HG02981 (cell line): Measurements from ENCODE around the gene MVK.

Source experiments
- ATAC-seq: cut with Tn5 transposase; IDR thresholded peaks from one replicate; pipeline ENCODE4 v1.9.1; 2021; ENCODE audit warnings: mild to moderate bottlenecking, moderate library complexity; ENCODE audit not compliant: unreplicated experiment

The MVK gene

DNA sequence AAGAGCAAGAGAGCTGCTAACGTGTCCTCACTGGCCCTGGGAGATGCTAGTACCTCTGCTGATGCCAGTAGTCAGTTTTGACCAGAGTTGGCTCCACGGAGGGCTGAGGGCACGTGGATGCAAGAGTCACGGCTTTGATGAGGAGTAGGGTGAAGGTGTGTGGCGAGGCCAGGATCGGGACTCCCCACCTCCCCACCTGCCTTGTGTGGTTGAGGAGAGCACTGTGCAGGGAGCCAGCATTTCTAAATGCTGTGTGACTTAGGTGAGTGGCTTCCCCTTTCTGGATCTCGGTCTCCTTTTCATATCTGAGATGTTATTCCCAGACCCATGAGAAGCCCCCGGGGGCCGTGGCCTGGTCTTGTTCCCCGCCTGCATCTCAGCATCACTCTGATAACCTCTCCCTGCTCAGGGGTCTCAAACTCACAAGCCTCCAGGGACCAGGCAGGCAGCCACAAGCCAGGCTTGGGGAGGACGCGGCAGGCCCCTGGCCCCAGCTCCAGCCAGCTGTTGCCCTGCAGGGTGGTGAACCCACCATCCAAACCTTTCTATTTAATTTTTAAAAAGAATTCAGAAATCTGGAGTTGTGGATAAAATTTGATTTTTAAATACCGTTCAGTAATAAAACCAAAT lies 32.1 kb downstream of the MVK start:
- ATAC-seq, result no peak

DNA sequence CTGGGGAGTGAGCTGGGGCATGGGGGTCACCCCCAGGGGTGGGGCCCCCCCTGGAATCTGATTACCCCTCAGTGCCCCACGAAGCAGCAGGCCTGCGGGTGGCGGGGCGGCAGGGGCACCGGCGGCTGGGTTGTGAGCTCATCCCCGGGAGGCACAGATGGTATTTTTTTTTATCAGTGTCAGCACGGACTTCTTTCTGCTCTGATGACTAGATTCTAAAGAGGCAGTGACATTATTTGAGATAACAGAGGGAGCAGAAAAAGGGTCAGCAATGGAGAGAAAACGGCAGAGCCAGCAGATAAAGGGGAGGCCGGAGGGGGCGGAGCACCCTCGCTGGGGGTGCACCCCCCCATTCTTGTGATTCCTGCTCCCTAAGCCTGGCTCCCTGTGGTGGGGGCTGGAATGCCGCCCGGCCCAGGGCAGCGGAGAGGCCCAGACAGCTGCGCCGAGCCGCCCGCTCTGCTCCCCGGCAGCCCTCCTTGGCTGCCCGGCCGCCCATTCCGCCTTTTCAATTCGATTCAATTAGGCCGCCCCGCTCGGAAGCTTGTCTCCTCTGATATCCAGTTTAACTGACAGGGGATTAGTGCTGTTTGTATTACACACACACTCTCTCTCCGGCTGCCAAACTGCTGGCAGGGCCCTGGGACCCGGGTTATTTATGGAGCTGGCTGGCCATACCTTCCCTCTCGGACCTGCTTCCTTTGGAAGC lies 32.9 kb downstream of the MVK start:
- no peak for ATAC-seq

DNA sequence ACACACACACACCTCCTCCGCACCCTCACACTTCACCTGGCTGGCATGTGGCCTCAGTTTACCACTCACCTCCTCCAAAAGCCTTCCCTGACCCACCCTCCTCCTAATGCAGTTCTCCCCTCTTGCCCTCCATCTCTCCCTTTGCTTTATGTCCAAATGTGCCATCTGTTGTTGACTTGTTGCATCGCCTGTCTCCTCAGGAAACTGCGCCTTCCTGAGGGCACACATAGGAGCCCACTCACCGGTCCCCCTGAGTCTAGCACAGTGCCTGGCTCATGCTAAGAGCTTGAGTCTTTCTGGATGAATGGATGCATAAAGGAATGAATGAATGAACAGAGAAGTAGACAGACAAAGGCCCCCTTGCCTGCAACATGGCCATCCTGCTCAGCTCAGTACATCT lies 34.0 kb downstream of the MVK start:
- ATAC-seq, result no peak

DNA sequence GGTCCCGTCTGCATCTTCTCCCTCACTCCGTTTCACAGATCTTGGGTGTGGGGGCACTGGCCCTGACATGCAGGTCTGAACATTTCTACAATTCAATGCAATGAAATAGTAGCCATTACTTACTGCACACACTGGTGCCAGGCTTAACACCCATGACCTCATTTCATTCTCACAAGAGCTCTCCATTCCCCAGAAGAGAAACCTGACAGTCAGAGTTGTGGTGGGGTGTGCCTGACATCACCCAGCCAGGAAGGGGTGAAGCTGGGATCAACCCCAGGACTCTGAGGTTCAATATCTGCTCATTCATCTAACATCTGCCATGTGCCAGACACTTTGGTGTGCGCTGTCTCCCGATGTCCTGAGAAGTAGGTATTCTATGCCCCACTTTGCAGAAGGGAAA lies 34.7 kb downstream of the MVK start:
- no peak for ATAC-seq

DNA sequence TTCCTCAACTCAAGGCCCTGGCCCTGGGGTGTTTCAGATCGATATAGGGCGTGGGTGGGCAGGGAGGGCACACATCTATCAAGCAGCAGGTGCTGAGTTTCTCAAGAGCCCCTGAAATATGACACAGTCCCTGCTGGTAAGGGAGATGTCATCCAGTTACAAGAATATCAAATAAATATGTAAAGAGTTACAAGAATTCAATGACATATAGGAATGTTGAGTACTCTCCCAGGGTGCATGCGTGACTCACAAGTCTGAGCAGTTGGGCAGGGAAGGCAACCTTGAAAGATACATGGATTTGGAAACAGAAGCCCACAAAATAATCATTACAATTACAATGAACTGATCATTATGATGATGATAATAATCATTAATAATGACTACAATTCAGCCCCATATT lies 35.2 kb downstream of the MVK start:
- no peak for ATAC-seq

DNA sequence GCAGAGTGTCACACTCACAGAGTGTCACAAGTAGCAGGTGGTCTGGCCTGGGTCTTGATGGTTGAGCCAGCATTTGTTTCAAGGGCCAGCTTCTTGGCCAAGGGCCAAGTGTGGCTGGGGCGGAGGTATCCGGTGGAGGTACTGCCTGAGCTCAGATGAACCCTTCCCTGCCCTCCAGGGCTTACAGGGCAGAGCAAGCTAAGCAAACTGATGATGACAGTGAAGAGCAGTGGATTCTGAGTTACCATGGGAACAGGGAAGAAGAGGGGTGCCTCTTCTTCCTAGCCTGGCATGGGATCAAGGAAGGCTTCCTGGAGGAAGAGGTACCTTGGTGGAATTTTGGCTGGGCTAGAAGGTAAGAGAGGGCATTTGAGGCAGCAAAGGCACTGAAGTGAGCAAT lies 35.7 kb downstream of the MVK start:
- ATAC-seq, result no peak

DNA sequence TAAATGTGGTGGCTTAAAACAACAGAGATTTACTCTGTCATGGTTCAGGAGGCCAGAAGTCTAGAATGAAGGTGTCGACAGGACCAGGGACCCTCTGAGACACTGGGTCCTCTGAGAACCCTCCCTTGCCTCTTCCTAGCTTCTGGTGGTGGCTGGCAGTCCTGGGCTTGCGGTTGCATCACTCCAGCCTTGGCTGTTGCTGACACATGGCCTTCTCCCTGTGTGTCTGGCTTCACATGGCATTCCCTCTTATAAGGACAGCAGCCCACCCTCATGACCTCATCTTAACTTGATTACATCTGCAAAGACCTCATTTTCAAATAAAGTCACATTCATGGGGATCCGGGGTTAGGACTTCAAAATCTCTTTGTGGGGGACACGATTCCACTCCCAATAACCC lies 36.9 kb downstream of the MVK start:
- ATAC-seq, result no peak

DNA sequence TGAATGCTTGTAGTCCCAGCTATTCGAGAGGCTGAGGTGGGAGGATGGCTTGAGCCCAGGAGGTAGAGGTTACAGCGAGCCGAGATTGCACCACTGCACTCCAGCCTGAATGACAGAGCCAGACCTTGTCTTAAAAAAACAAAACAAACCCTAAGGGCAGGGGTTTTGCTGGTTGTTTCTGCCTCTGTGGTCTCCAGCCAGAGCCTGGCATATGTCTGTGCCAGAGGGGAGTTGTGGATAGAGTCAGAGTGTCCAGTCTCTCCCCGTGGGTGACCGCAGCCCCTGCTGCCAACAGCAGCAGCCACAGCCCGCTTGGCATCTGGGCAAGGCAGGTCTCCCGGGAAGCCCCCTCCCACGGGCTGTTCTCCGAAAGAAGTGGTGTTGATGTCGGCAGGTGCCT lies 37.6 kb downstream of the MVK start:
- ATAC-seq, result no peak

DNA sequence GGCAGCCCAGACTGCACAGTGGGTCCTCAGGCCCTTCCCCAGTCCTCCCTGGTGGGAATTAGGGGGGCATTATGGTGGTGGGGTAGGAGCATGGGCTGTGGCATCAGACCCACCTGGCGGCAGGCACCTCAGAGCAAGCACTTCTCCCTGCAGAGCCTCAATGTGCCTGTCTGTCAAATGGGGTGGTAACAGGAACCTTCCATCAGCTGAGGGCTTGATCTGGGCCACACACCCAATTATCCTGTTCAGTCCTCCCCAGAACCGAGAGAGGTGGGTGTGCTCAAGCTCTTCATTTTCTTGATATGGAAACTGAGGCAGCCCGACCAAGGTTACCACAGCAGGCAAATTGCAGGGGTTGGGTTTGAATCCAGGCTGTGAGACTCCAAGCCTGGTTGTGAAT lies 38.4 kb downstream of the MVK start:
- ATAC-seq, result no peak

DNA sequence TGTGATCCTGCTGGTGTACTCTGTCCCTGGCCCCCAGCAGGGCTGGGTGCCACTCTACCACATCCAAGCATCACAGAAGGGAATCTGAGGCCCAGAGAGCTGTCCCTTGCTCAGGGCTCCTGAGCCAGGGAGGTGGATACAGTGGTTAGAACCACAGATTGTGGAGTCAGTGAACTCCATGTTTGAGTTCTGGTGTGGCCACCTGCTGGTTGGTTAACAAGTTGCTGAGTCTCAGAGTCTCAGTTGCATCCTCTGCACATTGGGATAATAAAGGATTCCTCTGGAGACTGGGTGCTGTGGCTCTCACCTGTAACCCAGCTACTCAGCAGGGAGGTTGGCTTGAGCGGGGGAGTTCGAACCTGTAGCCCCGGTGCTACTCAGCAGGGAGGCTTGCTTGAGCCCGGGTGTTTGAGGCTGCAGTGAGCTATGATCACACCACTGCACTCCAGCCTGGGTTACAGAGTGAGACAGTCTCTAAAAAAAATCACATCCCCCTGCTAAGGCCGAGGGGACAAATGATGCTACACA lies 39.4 kb downstream of the MVK start:
- ATAC-seq, result no peak

DNA sequence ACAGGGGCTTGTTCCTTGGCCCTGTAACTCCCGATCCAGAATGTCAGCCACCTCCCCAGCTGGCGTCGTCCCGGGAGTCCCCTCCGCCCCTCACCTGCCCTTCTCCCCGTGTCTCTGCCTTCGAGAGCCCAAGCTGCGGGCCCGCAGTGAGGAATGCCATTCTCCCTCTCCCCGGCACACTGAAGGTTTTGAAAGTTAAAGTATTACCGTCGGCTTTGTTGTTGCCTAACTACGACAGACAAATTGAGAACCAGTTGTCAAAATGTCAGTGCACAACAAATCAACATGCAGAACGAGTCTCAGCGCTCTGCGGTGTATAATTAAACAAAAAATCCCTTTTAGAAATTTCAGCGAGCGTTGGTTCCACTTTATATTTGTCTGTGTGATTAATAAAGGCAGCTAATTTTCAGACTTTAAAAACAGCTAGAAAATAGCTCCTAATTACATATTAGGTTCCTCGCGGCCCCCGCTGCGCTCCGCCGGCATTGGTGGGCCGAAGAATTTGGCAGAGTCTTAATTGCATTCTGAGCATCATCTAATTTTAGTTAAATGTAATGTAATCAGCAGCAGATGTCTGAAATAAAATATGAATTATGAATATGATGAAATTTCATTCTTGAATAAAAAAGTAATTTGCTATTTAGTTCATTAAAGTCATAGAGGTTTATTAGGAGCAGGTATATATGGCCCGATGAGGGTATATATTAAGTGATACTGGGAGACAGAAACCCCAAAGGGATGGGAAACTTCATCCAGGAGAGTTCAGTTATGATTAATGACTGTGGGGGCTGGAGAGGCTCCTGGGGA lies 40.3 kb downstream of the MVK start:
- ATAC-seq, result no peak

DNA sequence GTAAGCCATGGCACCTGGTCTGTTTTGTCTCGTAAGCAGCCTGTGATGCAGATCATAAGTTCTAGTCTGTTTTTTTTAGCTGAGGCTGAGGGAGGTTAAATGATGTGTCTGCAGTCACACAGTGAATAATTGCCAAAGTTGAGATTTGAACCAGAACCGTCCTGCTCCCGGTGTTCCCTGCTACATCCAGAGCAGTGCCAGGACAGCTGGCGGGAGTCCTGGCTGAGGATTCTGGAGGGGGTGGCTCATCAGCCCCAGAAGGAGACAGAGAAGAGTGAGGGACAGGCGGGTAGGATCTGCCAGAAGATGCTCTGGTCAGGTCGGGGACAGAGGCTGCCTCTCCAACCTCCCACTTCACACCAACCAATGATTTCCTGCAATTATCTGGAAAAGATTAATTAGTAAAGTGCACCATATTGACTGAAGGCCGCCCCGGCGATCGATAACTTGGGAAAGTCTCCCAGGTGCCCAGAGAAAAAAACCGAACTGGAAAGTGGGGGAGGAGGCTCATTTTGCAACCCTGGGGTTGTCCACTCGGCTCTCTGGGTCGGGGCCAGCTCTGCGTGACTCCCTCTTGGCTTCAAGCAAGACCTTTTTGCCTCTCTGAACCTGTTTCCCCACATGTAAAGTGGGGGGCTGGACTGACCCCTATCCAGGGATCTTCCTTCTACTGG lies 42.1 kb downstream of the MVK start:
- no peak for ATAC-seq

DNA sequence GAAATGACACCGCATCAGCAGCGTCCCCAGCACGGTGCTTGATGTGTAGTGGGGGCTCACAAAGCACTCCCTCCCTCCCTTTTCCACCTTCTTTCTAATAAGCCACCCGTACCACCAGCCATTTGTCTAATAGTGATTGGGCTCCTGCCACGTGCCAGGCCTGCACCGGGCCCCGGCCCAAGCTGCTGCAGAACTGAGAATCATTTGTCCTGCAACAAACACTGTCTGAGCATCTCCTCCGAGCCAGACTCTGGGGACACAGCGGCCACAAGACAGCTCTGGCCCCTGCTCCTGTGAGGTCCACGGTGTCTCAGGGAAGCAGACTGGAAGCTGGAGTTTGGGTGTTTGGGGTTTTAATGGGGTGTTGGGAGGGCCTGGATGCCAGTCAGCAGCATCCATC lies 43.9 kb downstream of the MVK start:
- ATAC-seq, result no peak

DNA sequence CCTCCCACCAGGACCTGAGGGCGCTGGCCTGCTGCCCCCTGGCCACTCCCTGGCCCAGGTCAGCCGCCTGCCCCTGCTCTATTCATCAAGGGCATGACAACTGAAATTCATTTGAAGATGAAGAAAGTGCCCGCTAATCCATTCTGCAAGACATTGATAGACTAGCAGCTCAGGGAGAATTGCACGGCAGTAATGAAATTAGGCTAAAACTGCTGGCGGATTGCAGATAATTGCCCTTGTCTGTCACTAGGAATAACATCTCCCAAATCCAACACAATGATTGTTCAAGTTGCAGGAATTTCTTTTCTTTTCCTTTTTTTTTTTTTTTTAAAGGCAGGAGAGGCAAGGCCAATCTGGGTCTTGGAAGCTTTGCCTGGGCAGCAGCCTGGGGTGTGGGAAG lies 44.5 kb downstream of the MVK start:
- ATAC-seq, result no peak

DNA sequence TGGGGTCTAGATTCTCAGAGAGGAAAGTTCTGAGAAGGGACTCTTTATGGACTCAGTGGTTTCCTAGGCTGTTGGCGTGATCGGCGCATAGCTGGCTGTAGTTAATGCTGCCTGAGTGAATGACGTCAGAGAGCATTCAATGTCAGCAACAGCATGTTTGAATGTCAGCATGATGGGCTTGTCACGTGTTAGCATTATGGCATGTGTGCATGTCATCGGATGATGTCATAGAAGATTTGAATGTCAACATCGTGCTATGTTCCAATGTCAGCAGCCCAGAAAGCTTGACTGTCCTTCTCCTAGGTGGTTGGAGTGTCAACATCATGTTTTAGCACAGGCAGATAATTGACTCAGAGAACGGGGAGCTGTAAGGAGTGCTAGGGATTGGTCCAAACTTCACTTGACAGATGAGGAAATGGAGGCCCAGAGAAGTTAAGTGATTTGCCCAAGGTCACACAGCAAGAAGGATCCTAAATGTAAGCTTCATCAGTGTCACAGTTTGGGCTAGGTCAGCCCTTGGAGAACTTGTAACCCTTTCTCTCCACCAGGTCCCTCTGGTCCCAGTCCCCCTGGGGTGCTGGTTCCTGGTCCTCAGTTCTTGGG lies 45.5 kb downstream of the MVK start:
- no peak for ATAC-seq

DNA sequence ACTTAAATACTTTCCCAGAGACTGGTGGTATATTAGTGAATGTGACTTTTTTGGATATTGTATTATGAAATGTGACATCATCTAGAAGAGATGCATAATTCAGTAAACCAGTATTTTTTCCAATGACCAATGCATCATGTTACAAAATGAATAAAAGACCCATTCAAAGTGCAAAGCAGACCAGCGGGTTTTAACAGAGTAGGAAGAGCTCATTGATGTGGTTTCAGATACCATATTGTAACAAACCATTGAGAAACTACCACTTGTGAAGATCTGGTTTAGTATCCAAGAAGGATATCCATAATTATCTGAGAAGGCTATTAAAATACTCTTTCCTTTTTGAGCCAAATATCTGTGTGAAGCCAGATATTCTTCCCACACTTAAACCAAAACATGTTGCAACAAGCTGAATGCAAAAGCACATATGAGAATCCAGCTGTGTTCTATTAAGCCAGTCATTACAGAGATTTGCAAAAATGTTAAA lies 47.7 kb downstream of the MVK start:
- ATAC-seq, result no peak

DNA sequence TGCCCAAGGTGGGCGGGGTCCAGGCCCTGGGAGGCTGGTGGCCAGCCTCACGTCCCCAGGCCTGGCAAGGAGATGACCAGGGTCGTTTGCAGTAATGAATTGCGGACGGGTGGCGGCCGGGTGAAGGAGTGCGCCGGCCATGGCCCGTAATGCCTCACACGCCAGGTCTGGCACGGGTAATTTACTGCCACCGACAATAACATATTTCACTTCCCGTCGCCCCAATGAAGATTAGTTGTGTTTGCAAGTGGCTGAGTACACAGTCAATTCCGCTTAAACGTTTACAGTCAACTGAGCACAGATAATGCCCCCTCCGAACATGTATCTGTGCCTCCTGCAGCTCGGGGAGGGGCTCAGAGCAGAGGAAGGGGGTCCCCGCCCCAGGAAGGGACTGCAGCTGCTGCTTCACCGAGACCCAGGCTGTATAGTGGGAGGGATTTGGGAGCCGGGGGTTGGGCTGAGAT lies 48.3 kb downstream of the MVK start:
- ATAC-seq, result no peak

DNA sequence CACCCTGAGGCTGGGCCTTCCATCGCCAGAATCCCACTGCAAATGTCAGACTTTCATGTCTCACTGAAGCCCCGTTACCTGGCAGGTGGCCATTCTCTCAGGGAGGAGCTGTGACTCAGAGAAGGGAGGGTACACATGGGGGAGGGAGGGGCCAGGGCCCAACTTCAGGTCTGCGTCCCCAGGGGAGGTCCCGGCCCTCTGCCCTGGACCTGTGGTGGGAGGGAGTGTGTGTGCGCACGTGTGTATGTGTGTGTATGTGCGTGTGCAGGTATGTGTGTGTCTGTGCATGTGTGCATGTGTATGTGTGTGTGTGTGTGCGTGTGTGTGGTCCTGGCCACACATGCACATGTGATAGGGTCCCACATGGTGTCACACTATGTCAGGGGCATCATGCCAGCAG lies 50.9 kb downstream of the MVK start:
- ATAC-seq, result no peak

DNA sequence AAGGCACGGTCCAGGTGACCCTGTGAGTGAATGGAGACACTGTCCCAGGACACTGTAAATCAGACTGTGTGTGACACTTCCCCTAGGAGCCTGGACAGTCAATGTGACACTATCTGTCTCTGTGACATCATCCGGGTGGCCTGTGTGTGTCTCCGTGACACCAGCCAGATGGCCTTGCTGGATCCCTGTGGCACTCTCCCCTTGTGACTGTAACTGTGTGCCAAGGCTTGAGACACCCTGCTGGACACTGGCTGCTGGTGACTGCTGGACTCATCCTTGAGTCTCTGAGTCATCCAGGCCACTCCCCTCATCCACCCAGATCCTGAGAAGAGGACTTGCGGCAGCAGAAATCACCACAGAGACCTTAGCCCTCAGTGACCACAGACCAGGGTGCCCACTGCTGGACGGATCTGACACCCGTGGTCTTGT lies 51.6 kb downstream of the MVK start:
- ATAC-seq, result no peak

DNA sequence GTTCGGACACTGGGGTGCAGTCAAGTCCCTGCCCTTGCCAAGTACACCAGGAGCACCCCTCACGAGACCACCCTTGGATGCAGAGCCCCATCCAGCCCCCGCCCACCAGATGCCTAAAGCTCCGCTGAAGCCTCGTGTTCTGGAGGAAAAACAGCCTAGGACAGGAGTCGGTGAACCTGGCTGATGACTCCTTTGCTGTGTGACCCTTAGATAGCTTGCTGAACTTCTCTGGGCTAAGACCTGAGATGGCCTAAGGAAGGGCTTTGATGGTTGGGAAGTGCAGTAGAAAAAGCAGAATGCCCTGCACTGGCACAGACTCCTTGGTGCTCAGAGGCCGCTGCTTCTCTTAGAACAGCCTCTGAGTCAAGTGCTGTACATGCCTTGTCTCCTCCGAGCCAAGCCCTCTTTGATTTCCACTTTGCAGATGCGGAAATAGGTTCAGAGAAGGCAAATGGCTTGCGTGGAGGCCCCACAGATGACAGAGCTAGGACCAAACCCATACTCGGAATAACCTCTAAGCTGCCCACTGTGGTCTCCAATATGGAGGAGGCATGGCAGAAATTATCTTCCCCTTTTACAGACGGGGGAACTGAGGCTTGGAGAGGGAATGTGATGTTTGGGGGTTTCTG lies 52.3 kb downstream of the MVK start:
- ATAC-seq, result no peak
